CD4-positive, alpha-beta T cell treated with Interleukin-12 subunit alpha and Interleukin-12 subunit beta, for 1 hour (primary cell): ENCODE measurements around the gene PDE4D.

Experiments used
- DNase-seq: peaks from one replicate; pipeline ENCODE4 v3.0.0-alpha.2; 2020

The PDE4D gene

GRCh38 chr5:59648949-59649921 lies 244.3 kb downstream of the PDE4D start:
- no peak for DNase-seq

GRCh38 chr5:59648038-59648831 lies 245.3 kb downstream of the PDE4D start:
- DNase-seq = no peak

GRCh38 chr5:59645380-59645779 lies 248.1 kb downstream of the PDE4D start:
- no peak for DNase-seq

- DNase-seq = no peak
Measured at GRCh38 chr5:59640411-59640810, 253.1 kb downstream of the PDE4D start.

GRCh38 chr5:59637884-59638580 lies 255.5 kb downstream of the PDE4D start:
- no peak for DNase-seq

GRCh38 chr5:59629561-59629960 lies 264.0 kb downstream of the PDE4D start:
- no peak for DNase-seq

GRCh38 chr5:59628062-59628828 lies 265.3 kb downstream of the PDE4D start:
- no peak for DNase-seq

- DNase-seq = no peak
Measured at GRCh38 chr5:59624898-59625297, 268.6 kb downstream of the PDE4D start.

- no peak for DNase-seq
Measured at GRCh38 chr5:59622848-59623247, 270.7 kb downstream of the PDE4D start.

- DNase-seq = no peak
Measured at GRCh38 chr5:59621477-59621876, 272.0 kb downstream of the PDE4D start.

- DNase-seq = no peak
Measured at GRCh38 chr5:59620535-59621212, 272.9 kb downstream of the PDE4D start.

GRCh38 chr5:59618644-59619043 lies 274.9 kb downstream of the PDE4D start:
- DNase-seq = no peak

GRCh38 chr5:59617186-59617771 lies 276.2 kb downstream of the PDE4D start:
- DNase-seq = no peak

GRCh38 chr5:59616413-59616812 lies 277.1 kb downstream of the PDE4D start:
- no peak for DNase-seq

GRCh38 chr5:59615272-59615671 lies 278.3 kb downstream of the PDE4D start:
- DNase-seq = no peak

- no peak for DNase-seq
Measured at GRCh38 chr5:59609501-59610265, 283.8 kb downstream of the PDE4D start.

- no peak for DNase-seq
Measured at GRCh38 chr5:59608745-59609144, 284.8 kb downstream of the PDE4D start.

- no peak for DNase-seq
Measured at GRCh38 chr5:59607138-59607765, 286.3 kb downstream of the PDE4D start.

GRCh38 chr5:59605915-59606314 lies 287.6 kb downstream of the PDE4D start:
- DNase-seq = no peak

GRCh38 chr5:59604111-59604510 lies 289.4 kb downstream of the PDE4D start:
- DNase-seq = no peak
